ENCODE results near the gene POLR2L. TPM values are rescaled to one million over a fixed set of nuclear protein-coding genes. Genes with fewer than 3 reads are reported as not detected.

POLR2L gene
- total RNA-seq, 1 experiment from 2014 or later: 211 TPM

DNA sequence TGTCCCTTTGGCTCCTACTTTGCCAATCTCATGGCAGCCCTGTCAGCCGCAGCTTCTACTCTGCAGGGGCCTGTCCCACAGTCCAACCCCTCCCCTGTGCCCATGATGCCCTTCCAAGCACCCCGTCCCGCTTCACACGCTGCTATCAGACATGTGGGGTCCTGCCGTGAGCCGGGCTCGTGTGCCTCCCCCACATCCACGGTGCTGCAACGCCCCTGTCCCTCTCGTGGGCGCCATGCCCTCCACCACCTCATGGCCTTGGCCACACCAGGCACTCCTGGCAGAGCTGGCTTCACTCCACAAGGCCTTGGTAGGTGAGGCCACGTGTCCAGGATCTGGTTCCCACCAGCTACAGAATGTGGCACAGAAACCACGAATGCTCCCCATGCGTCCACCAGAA lies 45.3 kb upstream of the POLR2L start:
- TF ChIP-seq ZFX (IDR thresholded peaks at IDR 0.05) (no peak), ELF1 (IDR thresholded peaks at IDR 0.05; ENCODE audit: borderline replicate concordance, low read depth) (no peak), POLR2AphosphoS5 (IDR thresholded peaks at IDR 0.05; ENCODE audit: low read depth, low read length) (no peak), ZNF274 (IDR thresholded peaks at IDR 0.05; ENCODE audit: low read depth, low read length) (no peak), FOSL1 (IDR thresholded peaks at IDR 0.05; ENCODE audit: low read depth) (no peak), SRF (IDR thresholded peaks at IDR 0.05; ENCODE audit: low read depth) (no peak), CBX3 (IDR thresholded peaks at IDR 0.05; ENCODE audit: low read depth) (no peak), EZH2phosphoT487 (IDR thresholded peaks at IDR 0.05; ENCODE audit: borderline replicate concordance) (no peak), TCF7L2 (IDR thresholded peaks at IDR 0.05; ENCODE audit: borderline replicate concordance, extremely low read depth, insufficient read depth, insufficient read length) (no peak), JUND (IDR thresholded peaks at IDR 0.05) (no peak)
- TF ChIP-seq, protein P1, sequence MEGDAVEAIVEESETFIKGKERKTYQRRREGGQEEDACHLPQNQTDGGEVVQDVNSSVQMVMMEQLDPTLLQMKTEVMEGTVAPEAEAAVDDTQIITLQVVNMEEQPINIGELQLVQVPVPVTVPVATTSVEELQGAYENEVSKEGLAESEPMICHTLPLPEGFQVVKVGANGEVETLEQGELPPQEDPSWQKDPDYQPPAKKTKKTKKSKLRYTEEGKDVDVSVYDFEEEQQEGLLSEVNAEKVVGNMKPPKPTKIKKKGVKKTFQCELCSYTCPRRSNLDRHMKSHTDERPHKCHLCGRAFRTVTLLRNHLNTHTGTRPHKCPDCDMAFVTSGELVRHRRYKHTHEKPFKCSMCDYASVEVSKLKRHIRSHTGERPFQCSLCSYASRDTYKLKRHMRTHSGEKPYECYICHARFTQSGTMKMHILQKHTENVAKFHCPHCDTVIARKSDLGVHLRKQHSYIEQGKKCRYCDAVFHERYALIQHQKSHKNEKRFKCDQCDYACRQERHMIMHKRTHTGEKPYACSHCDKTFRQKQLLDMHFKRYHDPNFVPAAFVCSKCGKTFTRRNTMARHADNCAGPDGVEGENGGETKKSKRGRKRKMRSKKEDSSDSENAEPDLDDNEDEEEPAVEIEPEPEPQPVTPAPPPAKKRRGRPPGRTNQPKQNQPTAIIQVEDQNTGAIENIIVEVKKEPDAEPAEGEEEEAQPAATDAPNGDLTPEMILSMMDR (IDR thresholded peaks at IDR 0.05 in 2 of 3, conservative IDR thresholded peaks at IDR 0.05 in 1 of 3; ENCODE audit: borderline replicate concordance in 1 of 3, insufficient read depth in 1 of 3, low read depth in 2 of 3, low read length in 2 of 3): no peak
- TF ChIP-seq, protein P2, sequence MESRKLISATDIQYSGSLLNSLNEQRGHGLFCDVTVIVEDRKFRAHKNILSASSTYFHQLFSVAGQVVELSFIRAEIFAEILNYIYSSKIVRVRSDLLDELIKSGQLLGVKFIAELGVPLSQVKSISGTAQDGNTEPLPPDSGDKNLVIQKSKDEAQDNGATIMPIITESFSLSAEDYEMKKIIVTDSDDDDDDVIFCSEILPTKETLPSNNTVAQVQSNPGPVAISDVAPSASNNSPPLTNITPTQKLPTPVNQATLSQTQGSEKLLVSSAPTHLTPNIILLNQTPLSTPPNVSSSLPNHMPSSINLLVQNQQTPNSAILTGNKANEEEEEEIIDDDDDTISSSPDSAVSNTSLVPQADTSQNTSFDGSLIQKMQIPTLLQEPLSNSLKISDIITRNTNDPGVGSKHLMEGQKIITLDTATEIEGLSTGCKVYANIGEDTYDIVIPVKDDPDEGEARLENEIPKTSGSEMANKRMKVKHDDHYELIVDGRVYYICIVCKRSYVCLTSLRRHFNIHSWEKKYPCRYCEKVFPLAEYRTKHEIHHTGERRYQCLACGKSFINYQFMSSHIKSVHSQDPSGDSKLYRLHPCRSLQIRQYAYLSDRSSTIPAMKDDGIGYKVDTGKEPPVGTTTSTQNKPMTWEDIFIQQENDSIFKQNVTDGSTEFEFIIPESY (IDR thresholded peaks at IDR 0.05; ENCODE audit: extremely low read depth, insufficient replicate concordance, low read length): no peak
- TF ChIP-seq, protein P3, sequence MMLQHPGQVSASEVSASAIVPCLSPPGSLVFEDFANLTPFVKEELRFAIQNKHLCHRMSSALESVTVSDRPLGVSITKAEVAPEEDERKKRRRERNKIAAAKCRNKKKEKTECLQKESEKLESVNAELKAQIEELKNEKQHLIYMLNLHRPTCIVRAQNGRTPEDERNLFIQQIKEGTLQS (IDR thresholded peaks at IDR 0.05): no peak
- TF ChIP-seq, protein P4, sequence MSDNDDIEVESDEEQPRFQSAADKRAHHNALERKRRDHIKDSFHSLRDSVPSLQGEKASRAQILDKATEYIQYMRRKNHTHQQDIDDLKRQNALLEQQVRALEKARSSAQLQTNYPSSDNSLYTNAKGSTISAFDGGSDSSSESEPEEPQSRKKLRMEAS (IDR thresholded peaks at IDR 0.05): no peak
- no TSS peak for BruUV-seq (replicated peaks)
- Histone ChIP-seq H2AFZ (ENCODE audit: low read depth, low read length, poor library complexity, severe bottlenecking) (no peak overlapping the region), H3K9ac (ENCODE audit: low read length) (no peak overlapping the region), H3K4me3 (replicated peaks in 1 of 2; ENCODE audit: low read depth in 1 of 2, low read length in 2 of 2) (no peak overlapping the region), H3K27me3 (ENCODE audit: insufficient read depth, low read length) (no peaks in the 10 kb centered on the region), H4K20me1 (ENCODE audit: insufficient read depth) (no peaks in the 10 kb centered on the region), H3K4me2 (ENCODE audit: low read length) (no peak overlapping the region), H3K36me3 (ENCODE audit: control insufficient read depth in 1 of 2, insufficient read depth in 2 of 2, low read length in 2 of 2) (peaks cover 0 to 4% of the 10 kb centered on the region in 2 experiments; a peak in 2 of 4 replicates), H3K4me1 (ENCODE audit: control insufficient read depth in 1 of 2, insufficient read depth in 2 of 2, low read length in 2 of 2) (no peaks in the 10 kb centered on the region), H3K9me2 (ENCODE audit: insufficient read depth) (no peaks in the 10 kb centered on the region), H3K9me3 (ENCODE audit: control insufficient read depth in 1 of 2, insufficient read depth in 1 of 2, low read depth in 1 of 2, low read length in 2 of 2) (no peaks in the 10 kb centered on the region), H3K79me2 (ENCODE audit: insufficient read depth, low read length) (no peaks in the 10 kb centered on the region), H3K27ac (ENCODE audit: low read depth, low read length) (no peak overlapping the region)
- ChIA-PET CTCF (no interaction called here), RAD21 (ENCODE audit: low non-redundant PET in 1 of 2, low total read pairs in 2 of 2, uncharacterized antibody in 2 of 2, unreplicated experiment in 2 of 2) (no interaction called here), POLR2A (no interaction called here)
- intact Hi-C loops (cut with micrococcal nuclease): no loop called here
- DNase-seq (ENCODE audit: low read depth, low spot score): no peak
- no peak for ATAC-seq
